HCT116 (cell line): ENCODE data around the gene CYP26B1.

Experiments used
- CTCF ChIP-seq, 3 experiments: fragments of 200-600 bp in 1 of 3; sonication (generic) in 1 of 3; IDR thresholded peaks in 2 of 3; conservative IDR thresholded peaks in 1 of 3; 2 replicates each; pipeline ENCODE4 v1.5.1; 2012 to 2017; ENCODE audit warnings: low read depth in 2 of 3, low read length in 2 of 3, antibody characterized with exemption in 1 of 3, borderline replicate concordance in 1 of 3, control low read depth in 1 of 3, mild to moderate bottlenecking in 1 of 3, mixed read lengths in 1 of 3, mixed run types in 1 of 3, moderate library complexity in 1 of 3; ENCODE audit not compliant: insufficient read depth in 1 of 3
- ELF1 ChIP-seq: IDR thresholded peaks from 2 replicates; pipeline ENCODE4 v1.6.1; 2012; ENCODE audit warnings: low read depth, borderline replicate concordance
- EZH2 ChIP-seq: fragments of 200-600 bp; sonication (generic); IDR thresholded peaks from 2 replicates; pipeline ENCODE4 v1.6.1; 2017; ENCODE audit warnings: antibody characterized with exemption, mixed run types
- EZH2phosphoT487 ChIP-seq: fragments of 200-600 bp; IDR thresholded peaks from 2 replicates; pipeline ENCODE4 v1.6.1; 2018; ENCODE audit warnings: antibody characterized with exemption, borderline replicate concordance
- POLR2A ChIP-seq: IDR thresholded peaks from 2 replicates; pipeline ENCODE4 v1.7.0; 2011; ENCODE audit warnings: borderline replicate concordance; ENCODE audit not compliant: insufficient read depth, insufficient read length; ENCODE audit errors: extremely low read depth

- TF ChIP-seq CTCF (IDR thresholded peaks at IDR 0.05 in 2 of 3, conservative IDR thresholded peaks at IDR 0.05 in 1 of 3; ENCODE audit: borderline replicate concordance in 1 of 3, insufficient read depth in 1 of 3, low read depth in 2 of 3, low read length in 2 of 3), result no peak
- TF ChIP-seq POLR2A, result no peak
- TF ChIP-seq EZH2, result no peak
- no peak for TF ChIP-seq EZH2phosphoT487
- TF ChIP-seq ELF1, result no peak
Measured at GRCh38 chr2:72090271-72090720, 57.4 kb downstream of the CYP26B1 start.
